Testis (tissue), 2 donors: ENCODE results near the gene APOBEC2.

ENCODE experiments used
- POLR2A ChIP-seq: fragments of 450-650 bp; IDR thresholded peaks from one replicate; pipeline ENCODE4 v1.6.1; 2017; ENCODE audit warnings: antibody characterized with exemption, mild to moderate bottlenecking, moderate library complexity
- TF ChIP-seq, protein P1 (sequence below), 3 experiments: fragments of 450-650 bp in 2 of 3; fragments of 200-600 bp in 1 of 3; sonication (generic) in 1 of 3; IDR thresholded peaks; one replicate each; pipeline ENCODE4 v1.5.1; 2016 to 2019; ENCODE audit warnings: antibody characterized with exemption in 3 of 3, mild to moderate bottlenecking in 2 of 3, moderate library complexity in 1 of 3

GRCh38 chr6:41078101-41078500, 25.1 kb downstream of the APOBEC2 start:
- TF ChIP-seq, protein P1, sequence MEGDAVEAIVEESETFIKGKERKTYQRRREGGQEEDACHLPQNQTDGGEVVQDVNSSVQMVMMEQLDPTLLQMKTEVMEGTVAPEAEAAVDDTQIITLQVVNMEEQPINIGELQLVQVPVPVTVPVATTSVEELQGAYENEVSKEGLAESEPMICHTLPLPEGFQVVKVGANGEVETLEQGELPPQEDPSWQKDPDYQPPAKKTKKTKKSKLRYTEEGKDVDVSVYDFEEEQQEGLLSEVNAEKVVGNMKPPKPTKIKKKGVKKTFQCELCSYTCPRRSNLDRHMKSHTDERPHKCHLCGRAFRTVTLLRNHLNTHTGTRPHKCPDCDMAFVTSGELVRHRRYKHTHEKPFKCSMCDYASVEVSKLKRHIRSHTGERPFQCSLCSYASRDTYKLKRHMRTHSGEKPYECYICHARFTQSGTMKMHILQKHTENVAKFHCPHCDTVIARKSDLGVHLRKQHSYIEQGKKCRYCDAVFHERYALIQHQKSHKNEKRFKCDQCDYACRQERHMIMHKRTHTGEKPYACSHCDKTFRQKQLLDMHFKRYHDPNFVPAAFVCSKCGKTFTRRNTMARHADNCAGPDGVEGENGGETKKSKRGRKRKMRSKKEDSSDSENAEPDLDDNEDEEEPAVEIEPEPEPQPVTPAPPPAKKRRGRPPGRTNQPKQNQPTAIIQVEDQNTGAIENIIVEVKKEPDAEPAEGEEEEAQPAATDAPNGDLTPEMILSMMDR (IDR thresholded peaks at IDR 0.05) = no peak
- TF ChIP-seq POLR2A = no peak
